MCF 10A (cell line): ENCODE results near the gene HOXA4. TPM values are rescaled to one million over a fixed set of nuclear protein-coding genes. Genes with fewer than 3 reads are reported as not detected.

Experiments used
- BruUV-seq: library from RNA; stranded (reverse); fragments of 400-500 nt; replicated peaks from 2 replicates; lab custom pipeline; 2021; lab: Mats Ljungman, UMichigan
- CTCF ChIA-PET: fragments of 300-600 bp; sonication (Branson Sonifier 250); formaldehyde crosslinking; extraction: SDS; loops from one replicate; lab custom pipeline; 2021; ENCODE audit warnings: antibody characterized with exemption, inconsistent platforms; lab: Yijun Ruan, JAX
- POLR2A ChIA-PET: fragments of 300-600, 350-650 bp; sonication (Branson Sonifier 250); formaldehyde crosslinking; extraction: SDS; loops from one replicate; lab custom pipeline; 2020; ENCODE audit warnings: antibody characterized with exemption, inconsistent platforms; lab: Yijun Ruan, JAX
- DNase-seq: peaks from one replicate; pipeline ENCODE4 v3.0.0-alpha.2; 2018; ENCODE audit not compliant: unreplicated experiment
- H3K27ac Mint-ChIP-seq: one replicate; pipeline ENCODE4 v1.8.0; 2022; ENCODE audit warnings: mild to moderate bottlenecking, low read depth, mixed read lengths; ENCODE audit not compliant: unreplicated experiment
- H3K27me3 Mint-ChIP-seq: one replicate; pipeline ENCODE4 v1.8.0; 2022; ENCODE audit warnings: mixed read lengths; ENCODE audit not compliant: insufficient read depth, unreplicated experiment
- H3K36me3 Mint-ChIP-seq: one replicate; pipeline ENCODE4 v1.8.0; 2022; ENCODE audit warnings: mild to moderate bottlenecking, moderate library complexity, mixed read lengths; ENCODE audit not compliant: insufficient read depth, unreplicated experiment
- H3K4me1 Mint-ChIP-seq: one replicate; pipeline ENCODE4 v1.8.0; 2022; ENCODE audit warnings: mixed read lengths; ENCODE audit not compliant: insufficient read depth, unreplicated experiment
- H3K4me3 Mint-ChIP-seq: one replicate; pipeline ENCODE4 v1.8.0; 2022; ENCODE audit warnings: mild to moderate bottlenecking, moderate library complexity, mixed read lengths; ENCODE audit not compliant: unreplicated experiment
- H3K9me3 Mint-ChIP-seq: one replicate; pipeline ENCODE4 v1.8.0; 2022; ENCODE audit warnings: mixed read lengths; ENCODE audit not compliant: unreplicated experiment
- intact Hi-C: fragments of 100-400 bp; cut with micrococcal nuclease; formaldehyde crosslinking; loops from 2 replicates; pipeline ENCODE4 v1.14.1; 2022
- total RNA-seq: library from RNA; stranded (reverse); gene quantifications from 2 replicates; pipeline ENCODE4 v1.2.3, GENCODE V29; 2022
- TF ChIP-seq, protein P1 (sequence below): fragments of 200-600 bp; IDR thresholded peaks from one replicate; pipeline ENCODE4 v1.8.0; 2022; ENCODE audit warnings: antibody characterized with exemption, mild to moderate bottlenecking; ENCODE audit not compliant: unreplicated experiment

The HOXA4 gene
- total RNA-seq, 1 experiment from 2014 or later, result 2.6 TPM

DNA sequence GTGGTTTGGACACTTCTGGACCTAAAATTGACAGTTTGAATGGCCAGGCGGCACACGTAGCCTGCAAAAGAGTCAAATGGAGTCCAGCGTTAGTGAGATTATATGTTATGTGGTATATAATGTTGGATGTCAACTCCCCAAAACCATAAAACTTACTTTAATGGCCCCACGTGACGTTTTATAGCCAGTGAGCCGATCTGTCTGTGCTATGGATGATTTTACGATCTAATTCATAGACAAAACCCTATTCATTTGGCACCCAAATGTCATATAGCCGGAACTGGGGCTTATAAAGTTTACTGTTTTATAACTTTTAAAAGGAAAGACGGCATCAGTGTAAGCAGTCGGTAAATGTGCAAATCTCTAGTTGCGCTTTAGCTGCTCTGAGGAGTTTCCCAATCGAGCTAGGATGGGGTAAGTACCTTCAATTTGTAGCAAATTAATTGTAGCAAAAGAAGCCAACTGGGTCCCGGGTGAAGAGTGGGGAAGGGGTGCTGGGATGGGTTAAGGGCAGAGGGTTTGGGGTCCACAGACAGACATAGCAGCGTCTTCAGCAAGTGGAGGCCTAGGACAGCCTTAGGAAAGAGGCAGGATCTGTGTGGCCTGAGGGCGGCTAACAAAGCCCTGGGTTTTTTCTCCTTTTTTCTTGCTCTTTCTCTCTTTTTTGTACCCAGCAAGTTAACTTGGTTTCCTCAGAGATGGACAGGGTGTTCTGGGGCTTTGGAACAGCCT, 9.7 kb upstream of the HOXA4 start:
- TSS peak; percentile 63 for BruUV-seq
- Mint-ChIP-seq H3K9me3 (no peaks in the 10 kb centered on the region), H3K27me3 (no peaks in the 10 kb centered on the region), H3K27ac (peak overlapping the region; percentile 99), H3K4me1 (peaks cover 45% of the 10 kb centered on the region), H3K4me3 (peak overlapping the region; percentile 100), H3K36me3 (peaks cover 29% of the 10 kb centered on the region)
- TF ChIP-seq, protein P1, sequence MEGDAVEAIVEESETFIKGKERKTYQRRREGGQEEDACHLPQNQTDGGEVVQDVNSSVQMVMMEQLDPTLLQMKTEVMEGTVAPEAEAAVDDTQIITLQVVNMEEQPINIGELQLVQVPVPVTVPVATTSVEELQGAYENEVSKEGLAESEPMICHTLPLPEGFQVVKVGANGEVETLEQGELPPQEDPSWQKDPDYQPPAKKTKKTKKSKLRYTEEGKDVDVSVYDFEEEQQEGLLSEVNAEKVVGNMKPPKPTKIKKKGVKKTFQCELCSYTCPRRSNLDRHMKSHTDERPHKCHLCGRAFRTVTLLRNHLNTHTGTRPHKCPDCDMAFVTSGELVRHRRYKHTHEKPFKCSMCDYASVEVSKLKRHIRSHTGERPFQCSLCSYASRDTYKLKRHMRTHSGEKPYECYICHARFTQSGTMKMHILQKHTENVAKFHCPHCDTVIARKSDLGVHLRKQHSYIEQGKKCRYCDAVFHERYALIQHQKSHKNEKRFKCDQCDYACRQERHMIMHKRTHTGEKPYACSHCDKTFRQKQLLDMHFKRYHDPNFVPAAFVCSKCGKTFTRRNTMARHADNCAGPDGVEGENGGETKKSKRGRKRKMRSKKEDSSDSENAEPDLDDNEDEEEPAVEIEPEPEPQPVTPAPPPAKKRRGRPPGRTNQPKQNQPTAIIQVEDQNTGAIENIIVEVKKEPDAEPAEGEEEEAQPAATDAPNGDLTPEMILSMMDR, result no peak
- CTCF ChIA-PET, result interaction anchor here (0.6 to 6.7 kb wide), 15 partner anchors 9 to 477 kb away, joined by 3 to 190 read pairs (median 4); no protein-coding TSS in a partner anchor
- POLR2A ChIA-PET, result interaction anchor here (0.6 to 7.2 kb wide), 26 partner anchors 9 to 942 kb away, joined by 3 to 459 read pairs (median 10); partner anchors contain the start of genes HNRNPA2B1, HOXA1, HOXA4 and HOXA9
- peak; percentile 56 for DNase-seq
- intact Hi-C loops, result loop anchor here (5.0 kb wide), 3 partner anchors 473 to 938 kb away; partner anchors contain the start of genes CBX3 and HNRNPA2B1

GRCh38 chr7:27139334-27140125, 9.0 kb upstream of the HOXA4 start:
- BruUV-seq, result no TSS peak
- Mint-ChIP-seq H3K27ac (peak overlapping the region; percentile 99), H3K4me3 (peak overlapping the region; percentile 100), H3K9me3 (no peaks in the 10 kb centered on the region), H3K36me3 (peaks cover 27% of the 10 kb centered on the region), H3K4me1 (peaks cover 52% of the 10 kb centered on the region), H3K27me3 (no peaks in the 10 kb centered on the region)
- TF ChIP-seq, protein P1, result no peak
- peak; percentile 61 for DNase-seq
- intact Hi-C loops, result loop anchor here (5.0 kb wide), 3 partner anchors 472 to 937 kb away; partner anchors contain the start of genes CBX3 and HNRNPA2B1
- ChIA-PET CTCF (interaction anchor here (0.6 to 6.7 kb wide), 9 partner anchors 10 to 476 kb away, joined by 3 to 190 read pairs (median 3); no protein-coding TSS in a partner anchor), POLR2A (interaction anchor here (0.6 to 7.2 kb wide), 20 partner anchors 8 to 935 kb away, joined by 3 to 459 read pairs (median 32); partner anchors contain the start of genes HOXA1, HOXA4, HOXA9 and SKAP2)

DNA sequence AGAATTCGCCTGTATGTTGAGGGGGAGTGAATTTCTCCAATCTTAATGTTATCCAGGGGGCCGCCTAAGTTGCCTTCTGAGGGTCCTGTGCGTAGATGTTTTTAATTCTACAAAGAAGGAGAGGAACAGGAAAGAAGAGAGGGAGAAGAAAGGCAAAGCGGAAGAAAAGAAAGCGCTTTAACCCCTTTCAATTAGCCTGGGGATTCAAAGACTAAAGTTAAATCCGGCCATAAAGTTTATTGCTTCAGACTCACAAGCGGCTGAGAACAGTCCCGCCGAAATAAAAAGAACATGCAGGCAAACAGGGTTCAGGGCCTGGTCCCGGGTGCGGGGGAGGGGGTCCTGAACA, 8.4 kb upstream of the HOXA4 start:
- intact Hi-C loops, result no loop called here
- no peaks in the 10 kb centered on the region for H3K9me3 Mint-ChIP-seq
- POLR2A ChIA-PET, result interaction anchor here (1.2 to 7.2 kb wide), 10 partner anchors 8 to 292 kb away, joined by 3 to 459 read pairs (median 54); partner anchors contain the start of genes HOXA1, HOXA4, HOXA9 and SKAP2
- peak overlapping the region; percentile 100 for H3K4me3 Mint-ChIP-seq
- TF ChIP-seq, protein P1, result no peak
- peaks cover 58% of the 10 kb centered on the region for H3K4me1 Mint-ChIP-seq
- H3K27ac Mint-ChIP-seq, result peak overlapping the region; percentile 99
- DNase-seq, result peak; percentile 53
- no TSS peak for BruUV-seq
- CTCF ChIA-PET, result interaction anchor here (0.6 to 6.7 kb wide), 3 partner anchors 11 to 282 kb away, joined by 3 to 190 read pairs (median 3); no protein-coding TSS in a partner anchor
- H3K27me3 Mint-ChIP-seq, result no peaks in the 10 kb centered on the region
- peaks cover 24% of the 10 kb centered on the region for H3K36me3 Mint-ChIP-seq
